AG10803 (cell line): ENCODE measurements around the gene FAM111A.

ENCODE experiments used
- DNase-seq: peaks from one replicate; pipeline ENCODE4 v3.0.0; 2010; ENCODE audit warnings: low read depth
- H3K4me3 ChIP-seq: 2 replicates; pipeline ENCODE4 v1.5.1; 2011; ENCODE audit warnings: mild to moderate bottlenecking, low read length, control low read depth
- CTCF ChIP-seq: conservative IDR thresholded peaks from 2 replicates; pipeline ENCODE4 v1.5.1; 2011; ENCODE audit warnings: mild to moderate bottlenecking, low read length, control low read depth, inconsistent platforms

Gene FAM111A

GRCh38 chr11:59183771-59184170 is 41.1 kb downstream of the FAM111A start:
- TF ChIP-seq CTCF, result no peak
- DNase-seq, result no peak
- H3K4me3 ChIP-seq, result no peak overlapping the region

GRCh38 chr11:59184691-59185339 is 42.2 kb downstream of the FAM111A start:
- no peak for TF ChIP-seq CTCF
- H3K4me3 ChIP-seq, result no peak overlapping the region
- DNase-seq, result no peak

GRCh38 chr11:59185386-59185945 is 42.8 kb downstream of the FAM111A start:
- H3K4me3 ChIP-seq, result no peak overlapping the region
- TF ChIP-seq CTCF, result no peak
- DNase-seq, result no peak

- peak; percentile 53 for TF ChIP-seq CTCF
- H3K4me3 ChIP-seq, result no peak overlapping the region
- no peak for DNase-seq
Measured at GRCh38 chr11:59186130-59186594, 43.5 kb downstream of the FAM111A start.

- no peak for TF ChIP-seq CTCF
- no peak for DNase-seq
- no peak overlapping the region for H3K4me3 ChIP-seq
Measured at GRCh38 chr11:59187035-59187434, 44.4 kb downstream of the FAM111A start.

GRCh38 chr11:59187587-59187986 is 44.9 kb downstream of the FAM111A start:
- no peak overlapping the region for H3K4me3 ChIP-seq
- DNase-seq, result peak; percentile 38
- no peak for TF ChIP-seq CTCF

- peak; percentile 20 for DNase-seq
- no peak overlapping the region for H3K4me3 ChIP-seq
- no peak for TF ChIP-seq CTCF
Measured at GRCh38 chr11:59188954-59189353, 46.3 kb downstream of the FAM111A start.
